HG02884 (cell line): ENCODE results near the gene PACS2.

Source experiments
- ATAC-seq: cut with Tn5 transposase; IDR thresholded peaks from one replicate; pipeline ENCODE4 v1.9.1; 2021; ENCODE audit warnings: mild to moderate bottlenecking, moderate library complexity; ENCODE audit not compliant: unreplicated experiment

The PACS2 gene

GRCh38 chr14:105384041-105384557 is 69.6 kb downstream of the PACS2 start:
- no peak for ATAC-seq

GRCh38 chr14:105384605-105385321 is 70.2 kb downstream of the PACS2 start:
- ATAC-seq, result no peak

DNA sequence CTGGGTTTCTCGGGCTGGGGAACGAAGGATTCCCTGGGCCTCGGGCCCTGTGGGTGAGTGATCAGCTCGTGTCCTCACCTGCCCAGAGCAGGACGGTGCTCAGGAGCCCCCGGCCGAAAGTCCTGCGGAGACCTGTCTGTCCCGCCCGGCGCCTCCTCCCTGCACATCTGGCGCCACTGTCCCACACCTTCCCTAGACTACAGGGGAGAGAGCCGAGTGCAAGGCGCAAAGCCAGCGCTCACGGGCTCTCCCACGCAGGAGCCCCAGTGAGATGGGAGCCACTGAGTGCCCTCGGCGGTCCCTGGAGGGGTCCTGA is 70.7 kb downstream of the PACS2 start:
- no peak for ATAC-seq

- no peak for ATAC-seq
These were observed 71.3 kb downstream of the PACS2 start for GRCh38 chr14:105385698-105386365.

DNA sequence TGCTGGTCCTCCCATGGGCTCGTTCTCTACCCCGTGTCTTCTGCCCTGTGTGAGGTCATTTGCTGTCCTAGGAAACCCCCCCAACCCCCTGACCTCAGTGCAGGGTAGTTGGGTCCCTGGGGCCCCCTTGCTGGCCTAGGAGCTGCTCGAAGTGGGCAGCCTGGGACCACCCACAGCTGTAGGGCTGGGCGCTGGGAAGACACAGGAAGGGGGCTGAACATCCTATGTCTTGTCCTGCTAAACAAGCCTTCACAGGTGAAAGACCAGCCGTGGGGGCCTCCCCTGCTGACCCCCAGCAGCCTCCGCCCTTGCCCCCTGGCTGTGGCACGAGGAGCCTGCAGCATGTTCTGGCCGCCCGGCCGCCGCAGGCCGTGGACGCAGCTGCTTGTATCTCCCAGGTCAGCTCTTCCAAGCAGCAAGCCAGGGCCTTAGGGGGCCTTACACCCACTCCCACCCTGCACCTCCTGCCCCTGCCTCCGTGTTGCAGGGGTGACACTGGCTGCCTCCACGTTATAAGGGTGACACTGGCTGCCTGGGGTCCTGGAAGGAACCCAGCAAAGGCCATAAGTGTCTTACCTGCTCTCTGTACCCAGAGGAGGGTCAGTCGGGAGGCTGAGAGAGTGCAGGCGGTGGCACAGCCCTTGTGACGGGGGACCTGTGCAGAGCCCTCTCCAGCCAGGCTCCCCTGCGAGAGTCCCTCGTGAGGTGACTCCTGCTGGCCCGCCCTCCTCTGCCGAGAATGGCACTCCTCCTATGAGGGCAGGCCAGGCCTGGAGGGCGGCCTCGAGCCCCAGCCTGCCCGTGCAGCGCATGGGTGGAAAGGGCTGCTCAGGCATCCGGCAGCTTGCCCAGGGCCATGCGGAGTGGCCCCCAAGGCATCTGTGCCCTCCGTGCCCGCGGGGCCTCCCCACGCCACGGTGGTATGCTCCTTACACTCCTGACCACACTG is 72.3 kb downstream of the PACS2 start:
- no peak for ATAC-seq

DNA sequence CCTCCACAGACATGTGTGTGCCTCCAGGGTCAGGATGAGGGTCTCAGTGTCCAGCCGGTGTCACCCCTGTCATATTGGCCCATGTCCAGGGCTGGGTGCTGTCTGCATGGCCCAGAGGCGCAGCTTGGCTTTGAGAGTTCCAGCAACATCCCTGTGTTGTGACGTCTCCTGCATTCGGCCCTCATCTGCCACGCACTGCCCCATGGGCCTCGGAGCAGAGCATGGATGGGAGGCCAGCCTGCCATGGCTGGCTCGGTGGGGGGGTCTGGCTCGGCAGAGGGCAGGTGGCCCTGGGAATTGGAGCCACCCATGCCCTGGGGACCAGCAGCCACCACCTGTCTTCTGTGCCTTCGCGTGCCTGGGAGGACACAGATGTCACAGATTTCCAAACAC is 73.0 kb downstream of the PACS2 start:
- ATAC-seq, result no peak

GRCh38 chr14:105388110-105388951 is 73.8 kb downstream of the PACS2 start:
- no peak for ATAC-seq

GRCh38 chr14:105388976-105389375 is 74.4 kb downstream of the PACS2 start:
- no peak for ATAC-seq

GRCh38 chr14:105389534-105389933 is 75.0 kb downstream of the PACS2 start:
- no peak for ATAC-seq

DNA sequence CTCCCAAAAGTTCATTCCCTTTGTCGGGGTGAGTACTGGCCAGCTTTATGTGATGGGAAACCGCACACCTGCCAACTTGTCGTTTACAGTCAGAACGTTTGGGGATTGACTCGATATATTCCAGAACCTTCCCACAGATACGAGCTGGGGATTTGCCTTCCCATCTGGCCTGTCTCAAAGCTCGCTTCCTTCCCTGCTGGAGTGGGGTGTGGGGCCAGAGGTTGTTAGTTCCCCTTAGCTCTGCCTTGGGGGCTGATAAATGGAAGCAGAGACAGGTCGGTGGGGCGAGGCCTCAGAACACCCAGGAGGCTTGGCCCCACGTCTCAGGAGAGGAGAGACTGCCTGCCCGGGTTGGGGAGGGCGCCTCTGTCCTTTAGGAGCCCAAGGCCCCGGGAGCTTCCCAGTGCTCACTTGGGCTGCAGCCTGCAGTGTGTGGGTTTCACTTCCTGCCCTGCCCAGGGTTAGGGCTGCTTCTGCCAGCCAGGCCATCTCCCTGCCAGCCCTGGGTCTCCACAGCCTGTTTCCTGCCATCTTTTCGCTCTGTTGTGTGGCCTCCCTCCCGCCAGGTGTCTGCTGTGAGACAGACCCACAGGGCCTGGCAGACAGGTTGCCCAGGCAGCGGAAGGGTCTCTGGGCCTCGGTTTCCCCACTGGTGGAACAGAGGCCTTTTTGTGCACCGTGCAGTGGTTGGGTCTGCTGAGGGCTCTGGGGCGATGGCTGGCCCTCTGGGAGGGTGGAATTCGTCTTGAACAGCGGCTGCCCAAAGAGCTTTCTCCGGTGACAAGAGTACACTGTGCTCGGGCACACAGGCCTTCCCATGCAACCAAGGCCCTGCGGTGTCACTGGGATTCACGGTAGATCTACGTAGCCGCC is 75.7 kb downstream of the PACS2 start:
- no peak for ATAC-seq

GRCh38 chr14:105390849-105391500 is 76.4 kb downstream of the PACS2 start:
- no peak for ATAC-seq

GRCh38 chr14:105391541-105391940 is 77.0 kb downstream of the PACS2 start:
- ATAC-seq, result no peak

DNA sequence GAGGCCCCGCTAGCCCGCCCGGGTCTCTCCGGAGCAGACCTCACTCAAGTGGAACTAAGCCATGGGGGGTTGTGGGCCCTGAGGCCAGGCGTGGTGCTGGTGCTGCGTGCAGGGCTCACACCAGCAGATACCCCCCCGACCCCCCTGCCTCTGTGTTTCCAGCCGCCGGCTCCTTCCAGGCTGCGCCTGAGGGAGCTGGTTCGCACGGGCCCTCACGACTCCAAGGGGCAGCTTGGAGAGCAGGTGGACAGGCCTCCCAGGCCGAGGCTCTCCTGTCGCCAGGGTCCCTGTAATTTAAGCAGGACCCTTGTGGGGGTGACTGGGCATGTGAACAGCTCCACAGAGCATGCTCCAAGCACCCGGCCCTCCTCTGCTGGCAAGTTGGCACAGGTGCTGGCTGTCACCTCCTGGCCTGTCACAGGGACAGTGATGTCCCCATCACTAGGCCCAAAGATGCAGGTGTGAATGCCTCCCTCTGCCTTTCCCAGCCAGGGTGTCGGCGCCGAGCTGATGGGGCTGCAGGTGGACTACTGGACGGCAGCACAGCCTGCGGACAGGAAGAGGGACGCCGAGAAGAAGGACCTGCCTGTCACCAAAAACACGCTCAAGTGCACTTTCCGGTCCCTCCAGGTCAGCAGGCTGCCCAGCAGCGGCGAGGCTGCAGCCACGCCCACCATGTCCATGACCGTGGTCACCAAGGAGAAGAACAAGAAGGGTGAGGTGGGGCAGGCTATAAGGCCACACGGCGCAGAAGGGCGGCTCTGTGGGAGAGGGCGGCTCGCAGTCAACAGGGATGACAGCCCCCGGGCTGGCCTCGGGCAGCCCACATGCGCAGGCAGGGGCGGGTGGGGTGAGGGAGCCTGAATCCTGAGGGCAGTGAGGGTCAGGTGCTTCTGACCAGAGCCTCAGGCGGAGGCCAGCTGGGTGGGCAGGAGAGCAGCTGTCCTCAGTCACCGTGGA is 77.9 kb downstream of the PACS2 start:
- no peak for ATAC-seq

DNA sequence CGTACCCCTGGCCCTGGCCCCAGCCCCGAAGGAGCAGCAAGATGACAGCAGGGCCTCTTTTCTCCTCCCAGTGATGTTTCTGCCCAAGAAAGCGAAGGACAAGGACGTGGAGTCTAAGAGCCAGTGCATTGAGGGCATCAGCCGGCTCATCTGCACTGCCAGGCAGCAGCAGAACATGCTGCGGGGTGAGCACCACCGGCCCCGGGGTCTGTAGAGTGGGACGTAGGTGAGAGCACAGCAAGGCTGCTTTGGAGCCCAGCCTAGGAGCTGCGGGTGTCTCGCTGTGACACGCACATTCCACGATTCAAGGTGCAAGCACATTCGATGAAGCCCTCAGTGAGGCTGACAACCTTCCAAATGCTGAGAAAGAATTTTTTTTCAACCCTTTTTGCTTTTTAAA is 78.6 kb downstream of the PACS2 start:
- no peak for ATAC-seq

GRCh38 chr14:105394714-105395537 is 80.4 kb downstream of the PACS2 start:
- no peak for ATAC-seq

GRCh38 chr14:105395538-105395854 is 80.9 kb downstream of the PACS2 start:
- no peak for ATAC-seq

- no peak for ATAC-seq
These were observed 82.9 kb downstream of the PACS2 start for GRCh38 chr14:105397350-105397931.
